ENCODE results near the gene LRRC51.

DNA sequence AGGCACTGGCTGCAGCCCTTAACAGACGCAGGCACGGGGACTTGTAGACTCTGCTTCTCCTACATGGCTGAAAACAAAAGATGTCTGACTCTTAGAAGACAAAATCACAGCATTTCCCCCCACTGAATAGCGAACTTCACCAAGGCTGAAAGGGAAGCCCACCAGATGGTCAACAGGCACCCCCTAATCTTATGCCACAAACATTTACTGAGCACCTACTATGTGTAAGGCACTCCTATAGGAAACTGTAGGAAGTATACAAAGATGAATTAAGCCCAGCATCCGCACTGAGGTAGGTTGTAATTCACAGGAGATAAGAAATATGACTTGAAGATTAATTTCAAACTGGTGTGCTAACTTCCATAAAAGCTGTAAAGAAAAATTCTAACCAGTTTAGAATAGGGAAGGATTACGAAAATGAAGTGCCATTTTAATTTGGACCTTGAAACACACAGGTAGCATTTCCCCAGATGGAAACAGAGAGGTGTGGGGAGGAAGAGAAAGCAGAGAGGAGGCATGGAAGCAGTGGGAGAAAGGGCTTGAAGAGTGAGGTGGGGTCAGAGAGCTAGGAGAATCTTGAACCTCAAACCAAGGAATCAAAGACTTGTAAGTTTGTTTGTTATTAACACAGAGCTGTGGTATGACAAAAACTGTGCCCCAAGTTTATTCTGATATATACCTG is 38.4 kb upstream of the LRRC51 start:
- TF ChIP-seq POLR2A (IDR thresholded peaks at IDR 0.05; ENCODE audit: low read depth, low read length) (no peak), CTCF (conservative IDR thresholded peaks at IDR 0.05; ENCODE audit: low read depth, low read length) (no peak), MAZ (IDR thresholded peaks at IDR 0.05; ENCODE audit: borderline replicate concordance, low read depth, low read length) (no peak), CEBPB (IDR thresholded peaks at IDR 0.05; ENCODE audit: low read depth, low read length) (no peak), MAFK (IDR thresholded peaks at IDR 0.05; ENCODE audit: low read depth, low read length) (no peak), RCOR1 (IDR thresholded peaks at IDR 0.05; ENCODE audit: insufficient replicate concordance, low read length) (no peak), MXI1 (IDR thresholded peaks at IDR 0.05; ENCODE audit: borderline replicate concordance, low read depth, low read length) (no peak), SMC3 (IDR thresholded peaks at IDR 0.05; ENCODE audit: low read depth, low read length) (no peak)
- TF ChIP-seq, protein P1, sequence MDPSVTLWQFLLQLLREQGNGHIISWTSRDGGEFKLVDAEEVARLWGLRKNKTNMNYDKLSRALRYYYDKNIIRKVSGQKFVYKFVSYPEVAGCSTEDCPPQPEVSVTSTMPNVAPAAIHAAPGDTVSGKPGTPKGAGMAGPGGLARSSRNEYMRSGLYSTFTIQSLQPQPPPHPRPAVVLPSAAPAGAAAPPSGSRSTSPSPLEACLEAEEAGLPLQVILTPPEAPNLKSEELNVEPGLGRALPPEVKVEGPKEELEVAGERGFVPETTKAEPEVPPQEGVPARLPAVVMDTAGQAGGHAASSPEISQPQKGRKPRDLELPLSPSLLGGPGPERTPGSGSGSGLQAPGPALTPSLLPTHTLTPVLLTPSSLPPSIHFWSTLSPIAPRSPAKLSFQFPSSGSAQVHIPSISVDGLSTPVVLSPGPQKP (IDR thresholded peaks at IDR 0.05; ENCODE audit: borderline replicate concordance, low read depth, low read length): no peak
- TF ChIP-seq, protein P2, sequence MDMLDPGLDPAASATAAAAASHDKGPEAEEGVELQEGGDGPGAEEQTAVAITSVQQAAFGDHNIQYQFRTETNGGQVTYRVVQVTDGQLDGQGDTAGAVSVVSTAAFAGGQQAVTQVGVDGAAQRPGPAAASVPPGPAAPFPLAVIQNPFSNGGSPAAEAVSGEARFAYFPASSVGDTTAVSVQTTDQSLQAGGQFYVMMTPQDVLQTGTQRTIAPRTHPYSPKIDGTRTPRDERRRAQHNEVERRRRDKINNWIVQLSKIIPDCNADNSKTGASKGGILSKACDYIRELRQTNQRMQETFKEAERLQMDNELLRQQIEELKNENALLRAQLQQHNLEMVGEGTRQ (IDR thresholded peaks at IDR 0.05; ENCODE audit: low read depth, low read length): no peak
